Activated CD4-positive, alpha-beta T cell treated with anti-CD3 and anti-CD28 coated beads for 24 hours (primary cell): ENCODE measurements around the gene CST6.
"Not testable (repeated sequence)": the region's sequence is repeated elsewhere in the genome, so short reads cannot be mapped to it uniquely, and the experiment has no call there.

Experiments
- DNase-seq, 2 donors: peaks; one replicate each; pipeline ENCODE4 v3.0.0-alpha.2; 2020; ENCODE audit warnings: low read depth in 2 of 2

Gene CST6

DNA sequence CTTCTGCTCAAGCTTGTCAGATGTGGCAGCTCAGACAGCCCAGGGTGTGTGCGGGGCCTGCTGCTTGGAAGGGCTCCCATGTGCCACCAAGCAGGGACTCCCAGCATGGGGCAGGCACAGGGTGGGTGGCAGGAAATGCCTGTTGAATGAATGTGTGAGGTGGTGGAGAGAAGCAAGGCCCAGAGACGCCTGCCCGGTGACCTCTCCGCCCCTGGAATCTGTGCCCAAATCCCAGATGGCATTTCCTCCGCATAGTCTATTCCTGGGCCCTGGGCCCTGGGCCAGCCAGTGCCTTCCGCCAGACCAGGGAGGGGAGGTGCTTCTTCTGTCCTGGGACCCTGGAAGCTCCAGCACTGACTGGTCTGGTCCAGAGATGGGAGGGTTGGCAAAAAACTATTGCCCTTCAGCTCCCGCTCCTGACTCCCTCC lies 3.7 kb downstream of the CST6 start:
- no peak for DNase-seq

DNA sequence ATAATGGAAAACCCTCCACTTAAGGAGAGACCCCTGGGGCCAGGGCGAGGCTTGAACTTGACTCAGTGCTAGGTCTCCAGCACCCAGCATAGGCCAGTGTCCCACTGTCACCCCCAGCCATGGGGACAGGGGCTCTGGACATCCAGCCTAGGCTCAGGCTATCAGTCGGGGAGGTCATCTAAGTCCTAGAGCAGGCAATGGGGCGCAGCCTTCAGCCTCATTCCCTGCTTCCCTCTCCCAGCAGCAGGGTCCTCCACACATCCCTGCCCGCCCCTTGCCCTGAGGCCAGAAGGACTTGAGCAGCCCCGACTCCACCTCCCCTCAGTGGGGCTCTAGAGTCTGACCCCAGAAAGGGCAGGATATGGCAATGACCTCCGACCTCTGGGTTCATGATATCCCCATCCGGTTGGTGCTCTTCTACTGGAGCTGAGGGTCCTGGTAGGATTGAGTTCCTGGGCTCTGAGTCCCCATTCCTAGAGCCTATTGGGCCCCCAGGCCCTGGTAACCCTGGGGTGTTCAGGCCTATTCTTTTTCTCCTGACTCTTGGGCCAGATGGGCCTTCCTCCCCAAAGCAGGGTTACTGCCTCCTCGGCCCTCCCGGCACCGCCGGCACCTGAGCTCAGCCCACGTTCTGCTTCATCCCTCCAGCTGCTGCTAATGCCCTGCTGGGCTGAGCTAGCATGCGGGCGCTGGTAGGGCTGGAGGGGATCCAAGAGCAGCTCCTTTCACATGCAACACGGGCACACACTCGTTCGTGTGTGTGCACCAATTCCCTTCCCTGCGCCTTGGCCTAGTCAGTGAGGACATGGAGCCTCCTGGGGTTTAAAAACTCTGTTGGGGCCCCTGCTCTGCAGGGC lies 4.4 kb downstream of the CST6 start:
- no peak for DNase-seq

DNA sequence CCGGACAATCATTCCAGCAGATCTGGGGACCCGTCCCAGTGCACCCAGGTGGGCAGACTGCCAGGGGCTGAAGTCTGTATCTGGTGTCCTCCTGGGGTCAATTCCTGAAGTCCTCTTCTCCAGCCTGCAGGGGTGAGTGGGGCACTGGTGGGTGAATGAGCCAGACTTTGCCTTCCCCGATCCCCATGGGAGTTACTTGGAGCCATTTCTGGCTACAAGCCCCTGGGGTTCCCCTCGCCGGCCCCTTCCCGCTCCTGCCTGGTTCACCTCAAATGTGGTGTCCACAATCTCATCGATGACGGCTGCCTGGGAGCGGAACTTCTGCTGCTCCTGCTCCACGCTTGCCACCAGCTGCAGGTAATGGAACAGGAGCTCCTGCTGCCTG lies 5.0 kb downstream of the CST6 start:
- DNase-seq: no peak

DNA sequence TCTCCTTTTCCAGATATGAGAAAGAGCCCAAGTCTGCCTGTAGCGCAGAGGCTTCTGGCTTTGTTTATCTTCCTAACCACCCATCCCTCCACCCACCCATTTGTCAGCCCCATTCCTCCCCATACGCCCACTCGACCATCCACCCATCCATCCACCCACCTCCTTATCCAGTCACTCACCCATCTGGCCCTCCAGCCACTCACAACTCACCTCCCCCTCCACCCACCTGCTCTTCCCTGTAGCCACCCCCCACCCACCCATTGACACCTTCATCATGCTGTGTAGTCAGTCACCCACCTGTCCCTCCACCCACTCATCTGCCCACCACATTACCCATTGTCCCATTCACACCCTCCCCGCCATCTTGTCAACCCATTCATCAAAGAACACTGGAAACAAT lies 5.5 kb downstream of the CST6 start:
- DNase-seq: no peak

DNA sequence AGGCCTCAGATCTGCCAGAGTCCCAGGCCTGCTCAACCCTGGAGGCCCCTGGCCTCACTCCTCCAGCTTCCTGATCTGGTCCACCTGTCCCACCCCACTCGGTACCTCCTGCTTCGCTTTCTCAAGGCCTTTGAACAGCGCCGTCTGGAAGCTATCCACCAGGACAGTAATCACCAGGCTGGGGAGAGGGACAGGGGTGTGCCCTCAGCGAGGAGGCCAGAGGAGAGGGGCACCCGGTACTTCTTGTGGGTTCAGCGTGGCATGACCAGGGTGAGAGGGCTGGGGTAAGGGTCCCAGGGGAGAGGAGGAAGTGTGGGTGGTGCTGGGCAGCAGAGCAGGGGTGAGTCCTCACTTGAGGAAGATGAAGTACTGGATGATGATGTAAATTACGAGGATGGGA lies 8.4 kb downstream of the CST6 start:
- DNase-seq: no peak

DNA sequence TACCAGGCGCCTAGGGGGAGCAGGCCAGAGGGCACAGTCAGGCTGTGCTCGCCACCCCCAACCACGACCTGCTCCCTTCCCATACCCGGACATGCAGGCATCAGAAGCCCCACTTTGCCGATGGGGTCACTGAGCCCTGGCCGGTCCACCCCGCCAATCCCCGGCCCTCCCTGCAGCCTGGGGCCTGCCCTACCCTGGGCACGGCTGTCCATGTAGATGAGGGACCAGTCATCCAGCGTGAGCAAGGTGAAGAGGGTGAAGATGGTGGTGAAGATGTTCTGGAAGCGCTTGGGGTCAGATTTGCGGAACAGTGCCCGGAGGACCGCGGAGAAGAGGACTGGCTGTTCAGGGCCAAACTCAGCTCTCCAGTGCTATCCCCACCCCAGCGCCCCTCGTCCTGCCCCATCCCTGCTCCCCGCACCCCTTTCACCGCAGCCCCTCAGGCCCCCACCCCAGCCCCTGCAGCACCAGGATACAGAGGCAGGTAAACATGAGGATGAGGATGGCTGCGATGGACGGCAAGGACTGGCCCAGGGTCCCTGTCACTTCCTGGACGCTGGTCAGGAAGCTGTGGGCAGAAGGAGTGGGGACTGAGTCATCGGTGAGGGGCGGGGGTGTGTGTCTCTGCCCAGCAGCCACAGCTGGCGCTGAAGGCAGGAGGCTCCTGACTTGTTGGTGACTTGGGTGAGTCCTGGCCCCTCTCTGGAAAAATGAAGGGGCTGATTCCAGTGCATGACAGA lies 9.0 kb downstream of the CST6 start:
- no peak for DNase-seq

DNA sequence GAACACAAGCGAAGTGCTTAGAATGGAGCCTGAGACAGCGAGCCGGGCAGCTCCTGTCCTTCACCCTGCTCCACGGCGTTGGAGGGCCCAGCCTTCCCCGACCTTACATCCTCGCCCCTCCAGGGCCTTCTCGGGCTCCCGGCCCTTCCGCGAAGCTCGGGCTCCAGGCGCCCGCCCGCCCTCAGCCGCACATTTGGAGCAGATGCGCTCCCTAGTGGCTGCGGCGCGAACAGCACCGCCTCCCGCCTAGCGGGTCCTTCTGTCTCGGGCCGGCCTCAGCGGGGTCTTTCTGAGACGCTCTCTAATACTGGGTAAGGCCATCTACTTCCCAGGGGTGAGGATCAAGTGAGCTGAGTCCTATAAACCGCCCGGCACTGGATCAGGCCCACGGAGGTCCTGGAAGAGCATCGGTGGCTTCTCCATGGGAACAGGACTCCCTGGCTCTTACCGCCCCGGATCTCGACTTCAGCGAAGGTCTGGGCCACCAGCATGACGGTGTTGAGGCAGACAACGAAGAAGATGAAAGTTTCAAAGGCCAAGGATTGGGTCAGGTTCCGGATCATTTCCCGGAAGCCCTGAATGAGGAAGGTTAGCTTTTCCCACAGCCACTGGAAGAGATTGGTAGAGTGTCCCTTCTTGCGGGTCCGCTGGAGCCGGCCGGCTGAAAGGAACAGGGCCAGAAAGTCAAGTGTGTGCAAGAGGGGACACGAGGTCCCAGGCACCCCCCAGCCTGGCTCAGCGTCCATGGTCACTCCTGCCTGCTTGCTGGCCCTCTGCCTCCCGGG lies 10.8 kb downstream of the CST6 start:
- DNase-seq: peak; percentile 76 to 78

DNA sequence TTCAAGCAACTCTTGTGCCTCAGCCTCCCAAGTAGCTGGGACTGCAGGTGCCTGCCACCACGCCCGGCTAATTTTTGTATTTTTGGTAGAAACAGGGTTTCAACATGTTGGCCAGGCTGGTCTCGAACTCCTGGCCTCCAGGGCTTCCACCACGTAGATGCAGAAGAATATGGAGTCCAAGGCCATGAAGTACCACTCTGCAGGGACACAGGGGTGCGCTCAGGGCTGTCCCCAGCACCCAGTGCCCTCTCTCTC lies 11.3 kb downstream of the CST6 start:
- DNase-seq: not testable (repeated sequence)

DNA sequence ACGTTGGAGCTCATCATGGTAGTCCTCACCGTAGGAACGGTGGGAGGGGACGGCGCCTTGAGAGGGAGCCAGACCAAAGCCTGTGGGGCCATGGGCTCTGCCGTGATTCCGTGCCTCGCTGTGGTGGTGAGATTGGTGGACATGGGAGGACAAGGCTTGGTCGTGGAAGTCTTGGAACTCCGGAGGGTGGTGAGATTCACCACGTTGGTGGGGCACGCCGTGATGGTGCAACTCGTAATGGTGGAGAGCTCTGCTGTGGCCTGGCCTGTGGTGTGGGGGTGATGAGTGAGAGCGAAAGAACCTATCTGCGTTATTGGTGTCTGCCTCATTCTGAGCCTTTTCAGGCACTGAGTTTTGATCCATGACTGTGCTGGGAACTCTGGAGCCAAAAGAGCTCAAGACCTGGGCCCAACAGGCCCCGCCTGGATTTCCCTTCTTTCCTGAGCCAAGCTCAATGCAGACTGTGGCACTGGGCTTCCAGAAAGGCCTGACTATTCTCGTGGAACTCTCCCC lies 14.3 kb downstream of the CST6 start, which contains the start of gene CATSPER1:
Gene CATSPER1 (minus strand): TSS at position 463 of the 513 bp plus-strand sequence. CDS start 100 bp downstream, at position 363.
- no peak for DNase-seq

DNA sequence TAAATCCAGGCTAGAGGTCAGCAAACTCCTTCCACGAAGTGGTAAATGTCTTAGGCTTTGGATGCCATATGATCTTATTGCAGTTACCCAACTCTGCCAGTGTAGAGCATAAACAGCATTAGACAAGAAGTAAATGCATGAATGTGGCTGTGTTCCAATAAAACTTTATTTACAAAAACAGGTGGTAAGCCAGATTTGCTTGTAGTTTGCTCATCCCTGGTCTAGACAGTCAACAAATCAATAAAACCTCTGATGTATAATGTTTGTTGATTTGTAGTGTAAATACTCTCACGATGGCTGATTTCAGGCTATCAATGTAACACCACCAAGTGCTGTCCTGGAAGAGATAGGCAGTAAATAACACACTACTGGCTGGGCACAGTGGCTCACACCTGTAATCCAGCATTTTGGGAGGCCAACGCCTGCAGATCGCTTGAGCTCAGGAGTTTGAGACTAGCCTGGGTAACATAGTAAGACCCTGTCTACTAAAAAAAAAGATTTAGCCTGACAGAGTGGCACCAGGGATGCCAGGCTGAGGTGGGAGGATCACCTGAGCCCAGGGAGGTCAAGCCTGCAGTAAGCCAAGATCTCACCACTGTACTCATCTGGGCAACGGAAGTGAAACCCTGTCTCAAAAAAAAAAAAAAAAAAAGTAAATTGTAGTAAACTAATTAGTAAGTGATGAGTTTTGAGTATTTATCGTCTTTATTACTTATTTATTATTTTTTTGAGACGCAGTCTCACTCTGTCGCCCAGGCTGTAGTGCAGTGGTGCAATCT lies 21.3 kb downstream of the CST6 start:
- DNase-seq: no peak

DNA sequence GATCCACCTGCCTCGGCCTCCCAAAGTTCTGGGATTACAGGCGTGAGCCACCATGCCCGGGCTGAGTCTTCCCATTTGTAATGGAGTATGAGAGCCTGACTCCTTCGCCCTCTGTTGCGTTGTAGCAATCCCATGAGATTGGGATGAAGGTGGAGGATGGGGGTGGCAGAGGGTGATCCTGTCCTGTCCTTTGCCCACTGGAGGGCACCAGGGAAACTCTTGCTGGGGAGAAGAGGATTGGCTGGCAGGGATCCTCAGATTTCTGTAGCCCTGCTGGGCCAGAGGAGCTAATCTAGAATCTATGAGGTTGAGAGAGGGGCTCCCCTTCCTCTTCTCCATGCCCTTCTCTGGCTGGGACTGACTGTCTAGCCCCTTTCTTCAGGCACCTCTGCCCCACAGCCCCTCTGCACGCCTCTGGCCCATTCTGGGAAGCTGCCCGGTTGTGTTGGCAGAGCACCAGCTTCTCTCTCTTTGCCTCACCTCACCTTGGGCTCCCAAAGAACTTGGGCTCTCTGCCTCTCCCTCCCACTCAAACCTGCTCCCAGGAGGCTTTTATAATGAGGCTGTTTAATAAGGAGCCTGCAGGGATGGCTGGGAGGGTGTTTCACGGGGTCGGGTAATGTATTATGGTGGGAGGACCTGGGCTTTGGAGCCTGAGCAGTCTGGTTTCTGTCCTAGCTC lies 24.0 kb downstream of the CST6 start:
- no peak for DNase-seq

DNA sequence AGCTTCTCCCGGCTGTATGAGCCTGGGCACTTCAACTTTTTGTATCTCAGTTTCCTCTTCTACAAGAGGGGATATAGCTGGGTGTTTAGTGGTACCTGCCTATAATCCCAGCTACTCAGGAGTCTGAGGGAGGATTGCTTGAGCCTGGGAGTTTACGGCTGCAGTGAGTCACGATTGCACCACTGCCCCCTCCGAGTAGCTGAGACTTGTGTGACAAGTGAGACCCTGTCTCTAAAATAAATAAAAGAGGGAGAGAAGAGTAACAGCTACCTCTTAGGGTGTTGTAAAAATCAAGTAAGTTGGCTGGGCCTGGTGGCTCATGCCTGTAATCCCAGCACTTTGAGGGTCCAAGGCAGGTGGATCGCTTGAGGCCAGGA lies 24.5 kb downstream of the CST6 start:
- DNase-seq: no peak

DNA sequence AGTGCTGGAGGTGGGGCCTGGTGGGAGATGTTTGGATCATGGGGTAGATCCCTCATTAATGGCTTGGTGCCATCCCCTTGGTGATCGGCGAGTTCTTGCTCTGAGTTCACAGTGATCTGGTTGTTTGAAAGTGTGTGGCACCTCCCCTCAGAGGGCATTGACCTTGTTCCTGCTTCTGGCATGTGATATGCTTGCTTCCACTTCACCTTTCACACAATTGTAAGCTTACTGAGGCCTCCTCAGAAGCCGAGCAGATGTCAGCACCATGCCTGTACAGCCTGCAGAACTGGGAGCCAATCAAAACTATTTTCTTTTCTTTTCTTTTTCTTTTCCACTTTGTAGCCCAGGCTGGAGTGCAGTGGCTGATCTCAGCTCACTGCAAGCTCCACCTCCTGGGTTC lies 25.5 kb downstream of the CST6 start:
- DNase-seq: no peak

DNA sequence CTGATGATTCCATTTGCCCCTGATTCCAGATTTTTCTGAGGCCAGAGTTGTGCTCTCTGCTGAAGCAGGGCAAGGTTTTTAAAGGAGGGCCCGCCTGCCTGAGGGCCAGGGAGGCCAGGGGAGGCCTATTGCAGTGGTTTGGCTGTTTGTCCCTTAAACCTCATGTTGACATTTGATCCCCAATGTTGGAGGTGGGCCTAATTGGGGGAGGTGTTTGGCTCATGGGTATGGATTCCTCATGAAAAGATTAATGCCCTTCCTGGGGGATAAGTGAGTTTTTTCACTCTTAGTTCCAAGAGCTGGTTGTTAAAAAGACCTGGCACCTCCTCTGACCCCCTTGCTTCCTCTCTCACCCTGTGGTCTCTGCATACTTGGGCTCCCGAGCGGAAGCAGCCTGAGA lies 28.0 kb downstream of the CST6 start:
- DNase-seq: no peak

DNA sequence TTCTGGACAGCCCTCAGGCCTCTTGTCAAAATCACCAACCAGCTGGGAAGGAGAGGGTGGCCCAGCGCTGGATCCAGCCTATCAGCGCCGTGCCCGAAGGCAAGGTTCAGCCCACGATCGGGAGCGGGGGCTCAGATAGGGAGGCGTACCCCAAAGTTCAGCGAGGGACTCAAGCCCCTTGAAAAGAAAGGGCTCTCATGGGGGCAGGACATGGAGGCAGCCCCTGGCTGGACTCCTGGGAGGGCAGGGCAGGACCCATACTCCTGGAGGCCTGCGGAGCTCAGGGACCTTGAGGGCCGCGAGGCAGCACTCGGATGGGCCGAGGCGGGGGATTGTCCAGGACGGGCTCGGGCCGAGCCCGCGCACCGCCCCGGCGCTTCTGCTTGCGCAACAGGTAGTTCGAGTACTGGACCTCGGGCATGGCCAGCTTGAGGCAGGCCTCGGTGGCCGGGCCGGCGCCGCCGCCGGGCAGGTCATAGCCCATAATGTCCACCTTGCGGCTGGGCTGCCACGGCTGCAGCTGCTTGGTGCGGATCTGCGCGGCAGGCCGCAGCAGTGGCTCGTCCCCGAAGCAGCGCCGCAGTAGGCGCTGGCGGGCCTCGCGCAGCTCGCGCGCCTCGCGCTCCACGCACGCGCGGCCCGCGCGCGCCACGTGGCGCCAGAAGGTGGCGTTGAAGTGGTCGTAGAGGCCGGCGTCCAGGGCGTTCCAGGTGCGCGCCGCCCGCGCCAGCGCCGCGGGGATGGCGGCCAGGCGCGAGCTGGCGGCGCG lies 30.6 kb downstream of the CST6 start:
- no peak for DNase-seq

DNA sequence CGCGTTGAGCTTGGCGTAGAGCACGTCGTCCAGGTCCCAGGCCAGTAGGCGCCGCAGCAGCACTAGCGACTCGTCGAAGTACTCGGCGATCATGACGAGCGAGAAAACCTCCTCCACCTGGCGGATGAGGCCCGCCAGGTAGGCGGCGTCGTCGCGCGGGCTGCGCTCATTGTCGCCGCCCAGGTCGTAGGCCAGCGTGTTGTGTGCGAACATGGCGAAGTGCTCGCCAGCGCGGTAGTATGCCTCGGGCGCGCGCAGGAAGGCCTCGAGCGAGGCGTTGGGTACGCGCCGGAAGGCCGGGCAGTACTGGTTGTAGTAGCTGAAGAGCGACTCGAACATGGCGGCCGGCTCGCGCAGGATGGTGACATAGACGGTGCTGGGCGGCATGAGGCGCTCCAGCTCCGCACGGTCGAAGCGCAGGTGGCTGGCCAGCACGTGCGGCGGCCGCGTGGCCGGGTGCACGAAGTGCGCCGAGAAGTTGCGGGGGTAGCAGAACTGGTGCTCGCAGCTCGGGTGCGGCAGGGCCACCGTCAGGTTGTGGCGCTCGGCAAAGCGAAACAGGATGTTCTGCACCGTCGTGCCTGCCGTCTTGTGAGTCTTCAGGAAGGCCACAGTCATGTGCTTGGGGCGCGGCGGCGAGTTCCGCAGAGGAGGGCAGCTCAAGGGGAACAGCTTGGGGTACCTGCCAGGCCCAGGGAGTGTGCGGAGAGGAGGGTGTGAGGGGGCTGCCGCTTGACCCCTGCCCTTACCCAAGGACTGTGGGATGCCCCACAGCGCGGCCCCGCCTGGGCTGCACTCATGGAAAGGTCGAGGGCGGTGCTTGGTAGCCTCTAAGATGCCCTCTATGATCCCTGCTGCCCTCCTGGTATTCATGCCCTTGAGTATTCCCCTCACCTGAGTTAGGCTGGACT lies 31.4 kb downstream of the CST6 start:
- DNase-seq: no peak

DNA sequence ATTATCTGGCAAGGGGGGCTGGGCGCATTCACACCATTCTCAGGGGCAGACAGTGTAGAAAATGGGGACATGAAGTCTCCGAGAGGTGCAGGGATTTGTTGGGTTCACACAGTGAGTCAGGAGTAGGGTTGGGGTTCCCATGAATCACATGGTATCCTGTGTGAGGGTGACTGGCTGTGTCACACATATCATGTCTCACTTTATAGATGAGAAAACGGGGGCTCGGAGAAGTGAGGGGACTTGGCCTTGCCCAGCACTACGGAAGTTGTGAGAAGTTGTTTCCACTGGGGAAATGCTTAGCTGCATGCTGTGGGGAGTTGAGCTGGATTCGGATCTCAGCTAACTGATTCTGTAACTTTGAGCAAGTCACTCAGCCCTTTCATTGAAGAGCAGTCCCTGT lies 32.9 kb downstream of the CST6 start:
- no peak for DNase-seq

DNA sequence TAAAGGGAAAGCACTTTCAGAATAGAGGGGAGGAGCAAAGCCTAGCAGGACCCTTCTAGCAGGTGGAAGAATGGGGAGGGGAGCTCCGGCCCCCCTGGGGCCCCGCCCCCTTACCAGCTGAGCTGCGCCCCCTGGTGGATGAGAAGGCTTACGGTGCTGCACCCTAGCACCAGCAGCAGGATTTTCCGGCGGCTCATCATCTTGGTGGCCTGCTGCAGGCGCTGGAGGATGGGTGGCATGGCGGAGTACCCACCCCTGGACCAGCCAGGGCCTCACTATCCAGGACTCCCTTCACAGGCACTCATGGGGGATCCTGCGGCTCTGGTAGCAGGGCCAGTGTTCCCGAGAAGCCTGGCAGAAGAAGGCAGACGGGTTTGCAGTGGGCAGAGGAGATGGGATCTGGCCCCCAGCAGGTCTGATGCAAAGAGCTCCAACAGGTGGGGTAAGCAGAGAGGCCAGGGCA lies 33.4 kb downstream of the CST6 start:
- DNase-seq: peak; percentile 79 to 82

DNA sequence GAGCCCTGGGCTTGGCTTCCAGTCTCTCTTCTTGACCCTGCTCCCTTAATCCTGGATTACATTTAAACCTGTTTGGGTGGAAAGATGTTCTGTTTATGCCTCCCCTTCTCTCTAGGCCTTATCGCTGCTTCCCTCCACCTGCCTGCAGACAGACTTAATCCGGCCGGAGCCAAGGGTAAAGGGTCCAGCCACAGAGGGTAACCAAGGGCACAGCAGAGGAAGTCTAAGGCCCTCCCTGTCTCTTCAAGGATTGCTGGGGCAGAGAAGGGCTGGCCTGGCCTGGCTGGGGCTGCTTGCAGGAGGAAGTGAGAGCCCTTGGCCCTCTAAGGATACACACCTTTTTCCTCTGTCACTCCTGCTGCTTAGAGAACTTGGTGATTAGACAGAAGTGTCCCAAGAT lies 35.1 kb downstream of the CST6 start:
- DNase-seq: no peak
